22Rv1 (cell line): Measurements from ENCODE around the gene TTC21B.

ENCODE experiments used
- CTCF ChIP-seq: fragments of 450-650 bp; IDR thresholded peaks from 2 replicates; pipeline ENCODE4 v1.5.1; 2017; ENCODE audit warnings: mild to moderate bottlenecking
- ZFX ChIP-seq: fragments of 450-650 bp; IDR thresholded peaks from 2 replicates; pipeline ENCODE4 v1.6.1; 2017; ENCODE audit warnings: antibody characterized with exemption, borderline replicate concordance

- TF ChIP-seq CTCF (no peak), ZFX (no peak)
Measured at GRCh38 chr2:165876712-165877111, 76.9 kb downstream of the TTC21B start.
